H1 (cell line): Measurements from ENCODE around the gene OR2D2.

Experiments
- ASH2L ChIP-seq: fragments of 200-600, 300-600 bp; sonication (generic); IDR thresholded peaks from one replicate; pipeline ENCODE4 v1.7.1; 2017; ENCODE audit warnings: low read length
- CHD2 ChIP-seq: IDR thresholded peaks from 2 replicates; pipeline ENCODE4 v1.6.1; 2012; ENCODE audit warnings: low read length, improper control_type of control experiment
- HDAC6 ChIP-seq: IDR thresholded peaks from one replicate; pipeline ENCODE4 v1.7.1; 2012; ENCODE audit warnings: low read depth, mild to moderate bottlenecking, inconsistent platforms, low read length, moderate library complexity
- KDM1A ChIP-seq: fragments of 200-600, 300-600 bp; sonication (generic); IDR thresholded peaks from 2 replicates; pipeline ENCODE4 v1.7.1; 2016; ENCODE audit warnings: mild to moderate bottlenecking, low read length, borderline replicate concordance
- POLR2A ChIP-seq, 2 experiments: IDR thresholded peaks; 1 replicate in 1 of 2; 2 replicates in 1 of 2; pipeline ENCODE4 v1.6.1; 2011; ENCODE audit warnings: low read depth in 2 of 2, low read length in 2 of 2, mild to moderate bottlenecking in 2 of 2; ENCODE audit errors: control extremely low read depth in 1 of 2
- POLR2AphosphoS5 ChIP-seq: IDR thresholded peaks from 2 replicates; pipeline ENCODE4 v1.6.1; 2011; ENCODE audit warnings: low read depth, low read length
- SIX5 ChIP-seq: IDR thresholded peaks from 2 replicates; pipeline ENCODE4 v1.6.1; 2011; ENCODE audit warnings: mild to moderate bottlenecking, low read depth, low read length
- USF2 ChIP-seq: IDR thresholded peaks from 2 replicates; pipeline ENCODE4 v1.6.1; 2011; ENCODE audit warnings: low read length, improper control_type of control experiment
- TF ChIP-seq, protein P1 (sequence below), 3 experiments: IDR thresholded peaks; 1 replicate in 2 of 3; 2 replicates in 1 of 3; pipeline versions ENCODE4 v1.5.1 to v1.6.1; 2011; ENCODE audit warnings: low read length in 3 of 3, mild to moderate bottlenecking in 3 of 3, inconsistent platforms in 2 of 3, low read depth in 1 of 3, moderate library complexity in 1 of 3; ENCODE audit not compliant: insufficient read depth in 1 of 3; ENCODE audit errors: control extremely low read depth in 1 of 3

GRCh38 chr11:6920702-6921101 lies 28.4 kb upstream of the OR2D2 start, which contains the start of gene OR2D3:
- TF ChIP-seq, protein P1, sequence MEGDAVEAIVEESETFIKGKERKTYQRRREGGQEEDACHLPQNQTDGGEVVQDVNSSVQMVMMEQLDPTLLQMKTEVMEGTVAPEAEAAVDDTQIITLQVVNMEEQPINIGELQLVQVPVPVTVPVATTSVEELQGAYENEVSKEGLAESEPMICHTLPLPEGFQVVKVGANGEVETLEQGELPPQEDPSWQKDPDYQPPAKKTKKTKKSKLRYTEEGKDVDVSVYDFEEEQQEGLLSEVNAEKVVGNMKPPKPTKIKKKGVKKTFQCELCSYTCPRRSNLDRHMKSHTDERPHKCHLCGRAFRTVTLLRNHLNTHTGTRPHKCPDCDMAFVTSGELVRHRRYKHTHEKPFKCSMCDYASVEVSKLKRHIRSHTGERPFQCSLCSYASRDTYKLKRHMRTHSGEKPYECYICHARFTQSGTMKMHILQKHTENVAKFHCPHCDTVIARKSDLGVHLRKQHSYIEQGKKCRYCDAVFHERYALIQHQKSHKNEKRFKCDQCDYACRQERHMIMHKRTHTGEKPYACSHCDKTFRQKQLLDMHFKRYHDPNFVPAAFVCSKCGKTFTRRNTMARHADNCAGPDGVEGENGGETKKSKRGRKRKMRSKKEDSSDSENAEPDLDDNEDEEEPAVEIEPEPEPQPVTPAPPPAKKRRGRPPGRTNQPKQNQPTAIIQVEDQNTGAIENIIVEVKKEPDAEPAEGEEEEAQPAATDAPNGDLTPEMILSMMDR (IDR thresholded peaks at IDR 0.05; ENCODE audit: control extremely low read depth in 1 of 3, insufficient read depth in 1 of 3, low read depth in 1 of 3, low read length in 3 of 3) = no peak
- TF ChIP-seq POLR2A (IDR thresholded peaks at IDR 0.05; ENCODE audit: control extremely low read depth in 1 of 2, low read depth in 2 of 2, low read length in 2 of 2) (no peak), KDM1A (no peak), HDAC6 (no peak), POLR2AphosphoS5 (no peak), ASH2L (no peak), SIX5 (no peak), USF2 (no peak), CHD2 (no peak)
